ENCODE results near the gene ITGA3.

The ITGA3 gene

GRCh38 chr17:50095626-50096037, 39.7 kb downstream of the ITGA3 start:
- DNase-seq: no peak

GRCh38 chr17:50096092-50096491, 40.2 kb downstream of the ITGA3 start:
- no peak for DNase-seq

- DNase-seq: no peak
Observed at GRCh38 chr17:50096758-50097157, 40.8 kb downstream of the ITGA3 start.

- DNase-seq: no peak
Observed at GRCh38 chr17:50097455-50097854, 41.5 kb downstream of the ITGA3 start.

- no peak for DNase-seq
Observed at GRCh38 chr17:50097926-50098325, 42.0 kb downstream of the ITGA3 start.

- DNase-seq: no peak
Observed at GRCh38 chr17:50098583-50098982, 42.7 kb downstream of the ITGA3 start.

GRCh38 chr17:50099003-50099402, 43.1 kb downstream of the ITGA3 start:
- DNase-seq: no peak

GRCh38 chr17:50100480-50100883, 44.6 kb downstream of the ITGA3 start:
- no peak for DNase-seq

- DNase-seq: no peak
Observed at GRCh38 chr17:50100921-50101345, 45.0 kb downstream of the ITGA3 start.

GRCh38 chr17:50101346-50102163, 45.6 kb downstream of the ITGA3 start:
- no peak for DNase-seq

GRCh38 chr17:50102164-50102991, 46.5 kb downstream of the ITGA3 start:
- DNase-seq: no peak

GRCh38 chr17:50103252-50103651, 47.3 kb downstream of the ITGA3 start:
- no peak for DNase-seq

- no peak for DNase-seq
Observed at GRCh38 chr17:50103941-50104340, 48.0 kb downstream of the ITGA3 start.

GRCh38 chr17:50105811-50106210, 49.9 kb downstream of the ITGA3 start:
- DNase-seq: no peak

GRCh38 chr17:50106393-50107131, 50.7 kb downstream of the ITGA3 start:
- no peak for DNase-seq

GRCh38 chr17:50107790-50108414, 52.0 kb downstream of the ITGA3 start:
- peak in 1 of 3 donors; percentile 29 for DNase-seq

GRCh38 chr17:50108556-50108955, 52.6 kb downstream of the ITGA3 start:
- no peak for DNase-seq

GRCh38 chr17:50109207-50109606, 53.3 kb downstream of the ITGA3 start:
- DNase-seq: no peak

GRCh38 chr17:50109785-50110184, 53.9 kb downstream of the ITGA3 start:
- no peak for DNase-seq

- no peak for DNase-seq
Observed at GRCh38 chr17:50110591-50111349, 54.9 kb downstream of the ITGA3 start.

- no peak for DNase-seq
Observed at GRCh38 chr17:50111673-50112655, 56.1 kb downstream of the ITGA3 start.

Data from suppressor macrophage treated with lipopolysaccharide for 1 hour (primary cell).